GM12878 (cell line): ENCODE results near the gene TRAFD1. TPM values are rescaled to one million over a fixed set of nuclear protein-coding genes. Genes with fewer than 3 reads are reported as not detected.

Experiments used
- ATAC-seq: fragments of 200-7000 bp; cut with Tn5 transposase; 3 replicates; pipeline ENCODE4 v1.9.1; 2020; ENCODE audit warnings: mild to moderate bottlenecking, moderate library complexity
- BruUV-seq: library from RNA; stranded (reverse); fragments of 400-500 nt; replicated peaks from 2 replicates; lab custom pipeline; 2021; lab: Mats Ljungman, UMichigan
- CTCF ChIA-PET: fragments of 300-600 bp; sonication (Branson Sonifier 250); formaldehyde crosslinking; extraction: SDS; loops from one replicate; lab custom pipeline; 2021; ENCODE audit warnings: inconsistent platforms; lab: Yijun Ruan, JAX
- POLR2A ChIA-PET: fragments of 350-600 bp; formaldehyde crosslinking; extraction: SDS; loops from one replicate; lab custom pipeline; 2021; ENCODE audit warnings: inconsistent platforms; lab: Charles Lee
- RAD21 ChIA-PET: fragments of 300-600 bp; sonication (Branson Sonifier 250); formaldehyde crosslinking; loops from one replicate; lab custom pipeline; 2023; ENCODE audit warnings: antibody characterized with exemption; ENCODE audit not compliant: unreplicated experiment; lab: Charles Lee
- SMC1A ChIA-PET: fragments of 300-600 bp; sonication (Branson Sonifier 250); formaldehyde crosslinking; loops from one replicate; lab custom pipeline; 2023; ENCODE audit not compliant: unreplicated experiment, uncharacterized antibody; lab: Charles Lee
- DNase-seq: peaks from one replicate; pipeline ENCODE4 v3.0.0-alpha.2; 2011; ENCODE audit warnings: low read depth, low spot score
- FAIRE-seq: peaks from 3 replicates; lab custom pipeline; 2011; peaks lifted over from hg19 to GRCh38; lab: Jason Lieb, UNC
- H2AFZ ChIP-seq: 2 replicates; pipeline ENCODE4 v1.6.0; 2011; ENCODE audit warnings: low read depth, low read length, control low read depth; ENCODE audit not compliant: control insufficient read depth
- H3K27ac ChIP-seq: 2 replicates; pipeline ENCODE4 v1.5.1; 2011; ENCODE audit warnings: control low read depth; ENCODE audit not compliant: control insufficient read depth, insufficient read depth
- H3K27me3 ChIP-seq, 2 experiments: replicated peaks in 1 of 2; 2 replicates each; pipeline versions ENCODE4 v1.6.0 to v1.6.1; 2011; ENCODE audit warnings: low read length in 1 of 2; ENCODE audit not compliant: control insufficient read depth in 2 of 2, insufficient read depth in 2 of 2
- H3K36me3 ChIP-seq, 2 experiments: 2 replicates each; pipeline ENCODE4 v1.5.1; 2011; ENCODE audit warnings: low read length in 1 of 2; ENCODE audit not compliant: control insufficient read depth in 2 of 2, insufficient read depth in 2 of 2
- H3K4me1 ChIP-seq: 2 replicates; pipeline ENCODE4 v1.6.1; 2011; ENCODE audit warnings: mild to moderate bottlenecking, low read length, moderate library complexity, mixed read lengths; ENCODE audit not compliant: control insufficient read depth, insufficient read depth
- H3K4me2 ChIP-seq: 2 replicates; pipeline ENCODE4 v1.6.0; 2011; ENCODE audit warnings: control low read depth; ENCODE audit not compliant: control insufficient read depth, insufficient read depth
- H3K4me3 ChIP-seq: fragments of 200-600 bp; sonication (generic); 2 replicates; pipeline ENCODE4 v1.5.1; 2016
- H3K79me2 ChIP-seq: 2 replicates; pipeline ENCODE4 v1.6.0; 2011; ENCODE audit warnings: low read length; ENCODE audit not compliant: control insufficient read depth, insufficient read depth
- H3K9ac ChIP-seq: 2 replicates; pipeline ENCODE4 v1.8.0; 2011; ENCODE audit warnings: low read length, control low read depth, mixed read lengths; ENCODE audit not compliant: control insufficient read depth, insufficient read depth
- H3K9me3 ChIP-seq: replicated peaks from 3 replicates; pipeline ENCODE4 v1.5.1; 2011; ENCODE audit warnings: mild to moderate bottlenecking, low read length; ENCODE audit not compliant: control insufficient read depth, insufficient read depth
- H4K20me1 ChIP-seq: 2 replicates; pipeline ENCODE4 v1.6.0; 2011; ENCODE audit not compliant: control insufficient read depth, insufficient read depth
- CEBPB ChIP-seq, 2 experiments: fragments of 150-350 bp in 1 of 2; IDR thresholded peaks; 2 replicates each; pipeline ENCODE4 v1.6.1; 2012 to 2014; ENCODE audit warnings: low read depth in 2 of 2, low read length in 2 of 2, borderline replicate concordance in 1 of 2, inconsistent platforms in 1 of 2
- RAD21 ChIP-seq: IDR thresholded peaks from 2 replicates; pipeline ENCODE4 v1.6.1; 2011; ENCODE audit warnings: mild to moderate bottlenecking, low read depth, low read length, moderate library complexity; ENCODE audit not compliant: insufficient read depth
- RB1 ChIP-seq: fragments of 450-650 bp; formaldehyde crosslinking; IDR thresholded peaks from 2 replicates; pipeline ENCODE4 v1.6.1; 2017; ENCODE audit warnings: mild to moderate bottlenecking, borderline replicate concordance
- SMC3 ChIP-seq: IDR thresholded peaks from 2 replicates; pipeline ENCODE4 v1.6.1; 2011; ENCODE audit warnings: low read length, improper control_type of control experiment, borderline replicate concordance
- TCF7 ChIP-seq: IDR thresholded peaks from 2 replicates; pipeline ENCODE4 v1.6.1; 2014; ENCODE audit warnings: antibody characterized with exemption, borderline replicate concordance
- WGBS: methylation state at CpG from one replicate; pipeline ENCODE4 v1.1.6; 2016; ENCODE audit warnings: low lambda C conversion rate; ENCODE audit not compliant: insufficient replicate concordance, insufficient coverage; ENCODE audit errors: missing lambda C conversion rate; 5-methylcytosine and 5-hydroxymethylcytosine counted together
- in situ Hi-C: fragments of 300-500 bp; cut with MboI; formaldehyde crosslinking; loops from 9 replicates; pipeline ENCODE4 v1.14.3; 2018; ENCODE audit warnings: mixed read lengths
- intact Hi-C: fragments of 100-400 bp; cut with micrococcal nuclease; formaldehyde crosslinking; loops from one replicate; pipeline ENCODE4 v1.14.2; 2022; ENCODE audit not compliant: unreplicated experiment
- polyA plus RNA-seq, 11 experiments: library from polyadenylated mRNA; depleted of rRNA in 4 of 11; unstranded in 6 of 11; stranded (reverse) in 5 of 11; fragments of >200 nt; fragmentation: Nextera tagmentation in 4 of 11; fragmentation: Illumina TruSeq in 1 of 11; extraction: Ambion mirVana in 4 of 11; extraction: Trizol in 1 of 11; gene quantifications; 1 replicate in 1 of 11; 2 replicates in 10 of 11; pipeline versions ENCODE4 v1.2.1 to v1.2.3, GENCODE V29; 2011 to 2016; ENCODE audit warnings: inconsistent platforms in 2 of 11, missing spikeins in 2 of 11, low read depth in 1 of 11
- total RNA-seq, 4 experiments: library from RNA; depleted of rRNA in 3 of 4; stranded (reverse); fragments of >200 nt in 3 of 4; fragmentation: Illumina TruSeq in 1 of 4; extraction: Trizol in 1 of 4; gene quantifications; 2 replicates each; pipeline versions ENCODE4 v1.2.1 to v1.2.3, GENCODE V29; 2013 to 2021
- TF ChIP-seq, protein P1 (sequence below), 3 experiments: IDR thresholded peaks in 2 of 3; conservative IDR thresholded peaks in 1 of 3; 2 replicates each; pipeline ENCODE4 v1.5.1; 2011; ENCODE audit warnings: low read depth in 3 of 3, low read length in 3 of 3, mild to moderate bottlenecking in 3 of 3, control low read depth in 2 of 3, moderate library complexity in 2 of 3, inconsistent platforms in 1 of 3, mixed read lengths in 1 of 3; ENCODE audit not compliant: control insufficient read depth in 2 of 3, insufficient read depth in 1 of 3; ENCODE audit errors: extremely low read depth in 1 of 3

The TRAFD1 gene
- total and polyA plus RNA-seq, 10 of the 15 experiments (the other 5 are each of a cell fraction or from before 2014, with no cell fraction given), result 37.2 to 55.5 (median 46.2) TPM

DNA sequence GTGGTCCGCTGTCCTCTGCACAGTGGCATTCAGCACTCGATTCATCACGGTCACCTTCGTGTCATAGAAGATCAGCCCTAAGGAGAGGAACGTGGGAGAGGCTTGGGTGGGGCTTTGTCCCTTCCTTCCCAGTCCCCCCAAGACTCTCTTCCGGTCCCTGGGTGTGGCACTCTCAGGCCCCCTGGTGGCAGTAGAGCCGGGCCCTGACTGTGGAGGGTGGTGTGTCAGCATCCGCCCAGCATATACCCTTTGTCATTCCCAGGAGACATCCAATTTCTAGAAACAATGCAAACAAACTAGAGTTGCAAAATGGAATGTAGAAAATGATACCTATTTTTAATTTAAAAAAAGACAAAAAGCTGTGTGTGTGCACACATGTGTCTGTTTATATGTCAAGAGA is 45.0 kb downstream of the TRAFD1 start:
- H3K9ac ChIP-seq, result no peak overlapping the region
- H3K27me3 ChIP-seq, result no peaks in the 10 kb centered on the region
- H3K4me1 ChIP-seq, result no peaks in the 10 kb centered on the region
- no peak overlapping the region for H3K4me2 ChIP-seq
- H2AFZ ChIP-seq, result no peak overlapping the region
- no peak overlapping the region for H3K4me3 ChIP-seq
- H3K27ac ChIP-seq, result no peak overlapping the region
- FAIRE-seq (no peak), DNase-seq (no peak), ATAC-seq (peak; percentile 52)
- POLR2A ChIA-PET, result no interaction called here
- no peaks in the 10 kb centered on the region for H4K20me1 ChIP-seq
- intact Hi-C loops (no loop called here), in situ Hi-C loops (no loop called here)
- SMC1A ChIA-PET, result no interaction called here
- 58% methylated on average over 8 of the region's 8 CpGs for whole genome bisulfite sequencing
- RAD21 ChIA-PET, result no interaction called here
- TF ChIP-seq RAD21 (peak; percentile 45), RB1 (no peak), TCF7 (no peak), CEBPB (IDR thresholded peaks at IDR 0.05; ENCODE audit: borderline replicate concordance in 1 of 2, low read depth in 2 of 2, low read length in 2 of 2) (no peak), SMC3 (peak; percentile 45)
- TF ChIP-seq, protein P1, sequence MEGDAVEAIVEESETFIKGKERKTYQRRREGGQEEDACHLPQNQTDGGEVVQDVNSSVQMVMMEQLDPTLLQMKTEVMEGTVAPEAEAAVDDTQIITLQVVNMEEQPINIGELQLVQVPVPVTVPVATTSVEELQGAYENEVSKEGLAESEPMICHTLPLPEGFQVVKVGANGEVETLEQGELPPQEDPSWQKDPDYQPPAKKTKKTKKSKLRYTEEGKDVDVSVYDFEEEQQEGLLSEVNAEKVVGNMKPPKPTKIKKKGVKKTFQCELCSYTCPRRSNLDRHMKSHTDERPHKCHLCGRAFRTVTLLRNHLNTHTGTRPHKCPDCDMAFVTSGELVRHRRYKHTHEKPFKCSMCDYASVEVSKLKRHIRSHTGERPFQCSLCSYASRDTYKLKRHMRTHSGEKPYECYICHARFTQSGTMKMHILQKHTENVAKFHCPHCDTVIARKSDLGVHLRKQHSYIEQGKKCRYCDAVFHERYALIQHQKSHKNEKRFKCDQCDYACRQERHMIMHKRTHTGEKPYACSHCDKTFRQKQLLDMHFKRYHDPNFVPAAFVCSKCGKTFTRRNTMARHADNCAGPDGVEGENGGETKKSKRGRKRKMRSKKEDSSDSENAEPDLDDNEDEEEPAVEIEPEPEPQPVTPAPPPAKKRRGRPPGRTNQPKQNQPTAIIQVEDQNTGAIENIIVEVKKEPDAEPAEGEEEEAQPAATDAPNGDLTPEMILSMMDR (IDR thresholded peaks at IDR 0.05 in 2 of 3, conservative IDR thresholded peaks at IDR 0.05 in 1 of 3; ENCODE audit: control insufficient read depth in 2 of 3, extremely low read depth in 1 of 3, insufficient read depth in 1 of 3, low read depth in 3 of 3, low read length in 3 of 3), result peak; percentile 37 to 55 (median 43); a peak in 4 of 6 replicates
- H3K79me2 ChIP-seq, result no peaks in the 10 kb centered on the region
- BruUV-seq, result no TSS peak
- CTCF ChIA-PET, result interaction anchor here (0.6 to 1.2 kb wide), 3 partner anchors 18 to 226 kb away, joined by 3 to 4 read pairs (median 3); no protein-coding TSS in a partner anchor
- peaks cover 5 to 6% of the 10 kb centered on the region in 2 experiments; a peak in 3 of 4 replicates for H3K36me3 ChIP-seq
- H3K9me3 ChIP-seq, result no peaks in the 10 kb centered on the region
